Left lung (tissue), 10 donors: ENCODE measurements around the gene NCKAP5L. TPM values are rescaled to one million over a fixed set of nuclear protein-coding genes. Genes with fewer than 3 reads are reported as not detected.

ENCODE experiments used
- ATAC-seq: fragments of 200-7000 bp; cut with Tn5 transposase; one replicate; pipeline ENCODE4 v1.9.1; 2020; ENCODE audit warnings: moderate library complexity
- DNase-seq, 4 donors: peaks; one replicate each; pipeline ENCODE4 v3.0.0-alpha.2; 2013 to 2020
- H3K27ac ChIP-seq, 2 donors: fragments of 200-600 bp; sonication (generic) in 1 of 2; one replicate each; pipeline versions ENCODE4 v1.5.0 to v1.8.0; 2020 to 2021
- H3K27me3 ChIP-seq, 2 donors: fragments of 200-600 bp; sonication (generic) in 1 of 2; one replicate each; pipeline versions ENCODE4 v1.5.0 to v1.8.0; 2020 to 2021
- H3K36me3 ChIP-seq, 2 donors: fragments of 200-600 bp; sonication (generic) in 1 of 2; one replicate each; pipeline versions ENCODE4 v1.5.0 to v1.8.0; 2020 to 2021
- H3K4me1 ChIP-seq, 2 donors: fragments of 200-600 bp; one replicate each; pipeline ENCODE4 v1.8.0; 2021
- H3K4me3 ChIP-seq, 2 donors: fragments of 200-600 bp; sonication (generic) in 1 of 2; one replicate each; pipeline versions ENCODE4 v1.5.0 to v1.8.0; 2020 to 2021; ENCODE audit warnings: mild to moderate bottlenecking in 1 of 2
- H3K9me3 ChIP-seq, 2 donors: fragments of 200-600 bp; sonication (generic) in 1 of 2; one replicate each; pipeline versions ENCODE4 v1.5.0 to v1.8.0; 2020 to 2021
- intact Hi-C, 2 donors: fragments of 100-400 bp; cut with DNase I; formaldehyde crosslinking; loops; one replicate each; pipeline versions ENCODE4 v1.11.2 to v1.14.2; 2022
- polyA plus RNA-seq, 6 donors: library from polyadenylated mRNA; unstranded; fragments of 120-200 nt; gene quantifications; one replicate each; pipeline ENCODE4 v1.2.1, GENCODE V29; 2013; ENCODE audit not compliant: insufficient read length in 6 of 6
- total RNA-seq, 2 donors: library from RNA; stranded (reverse); fragmentation: NEBNext Ultra II Directional; extraction: Animal tissue kit (Norgen Biotek cat#: 25700); gene quantifications; one replicate each; pipeline ENCODE4 v1.2.1, GENCODE V29; 2021
- TF ChIP-seq, protein P1 (sequence below), 2 donors: fragments of 200-600 bp; sonication (generic) in 1 of 2; IDR thresholded peaks; one replicate each; pipeline versions ENCODE4 v1.5.0 to v1.8.0; 2021; ENCODE audit warnings: antibody characterized with exemption in 2 of 2
- donor health status: DM: no; HTN: yes; CAD: no.
- donor health status: DM: no; HTN: no; CAD: no.

NCKAP5L gene
- total and polyA plus RNA-seq, 8 donors, result 16.4 to 29.9 (median 21.9) TPM

DNA sequence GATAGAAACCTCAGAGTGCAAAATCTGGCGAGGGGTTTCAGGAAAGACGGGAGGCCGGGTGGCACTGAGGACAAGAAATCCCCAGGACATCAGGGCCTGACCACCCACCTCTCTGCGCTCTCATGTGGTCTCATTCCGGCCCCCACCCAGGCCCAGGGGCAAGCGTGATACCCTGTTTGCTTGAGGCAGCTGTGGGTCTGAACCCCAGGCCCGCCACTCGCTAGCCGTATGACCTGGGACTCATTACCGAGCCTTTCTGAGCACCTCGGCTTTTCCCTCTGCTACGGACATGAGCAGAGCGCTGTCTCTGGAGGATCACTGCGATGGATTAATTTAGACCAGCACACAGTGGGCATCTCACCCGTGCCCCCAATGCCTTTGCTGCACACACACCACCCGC, 40.2 kb upstream of the NCKAP5L start:
- Histone ChIP-seq H3K27ac (no peak overlapping the region), H3K4me1 (peaks cover 20 to 29% of the 10 kb centered on the region in 2 donors), H3K4me3 (no peak overlapping the region), H3K27me3 (no peaks in the 10 kb centered on the region), H3K9me3 (no peaks in the 10 kb centered on the region), H3K36me3 (no peaks in the 10 kb centered on the region)
- TF ChIP-seq, protein P1, sequence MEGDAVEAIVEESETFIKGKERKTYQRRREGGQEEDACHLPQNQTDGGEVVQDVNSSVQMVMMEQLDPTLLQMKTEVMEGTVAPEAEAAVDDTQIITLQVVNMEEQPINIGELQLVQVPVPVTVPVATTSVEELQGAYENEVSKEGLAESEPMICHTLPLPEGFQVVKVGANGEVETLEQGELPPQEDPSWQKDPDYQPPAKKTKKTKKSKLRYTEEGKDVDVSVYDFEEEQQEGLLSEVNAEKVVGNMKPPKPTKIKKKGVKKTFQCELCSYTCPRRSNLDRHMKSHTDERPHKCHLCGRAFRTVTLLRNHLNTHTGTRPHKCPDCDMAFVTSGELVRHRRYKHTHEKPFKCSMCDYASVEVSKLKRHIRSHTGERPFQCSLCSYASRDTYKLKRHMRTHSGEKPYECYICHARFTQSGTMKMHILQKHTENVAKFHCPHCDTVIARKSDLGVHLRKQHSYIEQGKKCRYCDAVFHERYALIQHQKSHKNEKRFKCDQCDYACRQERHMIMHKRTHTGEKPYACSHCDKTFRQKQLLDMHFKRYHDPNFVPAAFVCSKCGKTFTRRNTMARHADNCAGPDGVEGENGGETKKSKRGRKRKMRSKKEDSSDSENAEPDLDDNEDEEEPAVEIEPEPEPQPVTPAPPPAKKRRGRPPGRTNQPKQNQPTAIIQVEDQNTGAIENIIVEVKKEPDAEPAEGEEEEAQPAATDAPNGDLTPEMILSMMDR (IDR thresholded peaks at IDR 0.05), result no peak
- DNase-seq (peak in 1 of 4 donors; percentile 61), ATAC-seq (no peak)
- intact Hi-C loops, result loop anchor here in 1 of 2 donors (10.0 kb wide), 1 partner anchor 76 kb away; no protein-coding TSS in a partner anchor

DNA sequence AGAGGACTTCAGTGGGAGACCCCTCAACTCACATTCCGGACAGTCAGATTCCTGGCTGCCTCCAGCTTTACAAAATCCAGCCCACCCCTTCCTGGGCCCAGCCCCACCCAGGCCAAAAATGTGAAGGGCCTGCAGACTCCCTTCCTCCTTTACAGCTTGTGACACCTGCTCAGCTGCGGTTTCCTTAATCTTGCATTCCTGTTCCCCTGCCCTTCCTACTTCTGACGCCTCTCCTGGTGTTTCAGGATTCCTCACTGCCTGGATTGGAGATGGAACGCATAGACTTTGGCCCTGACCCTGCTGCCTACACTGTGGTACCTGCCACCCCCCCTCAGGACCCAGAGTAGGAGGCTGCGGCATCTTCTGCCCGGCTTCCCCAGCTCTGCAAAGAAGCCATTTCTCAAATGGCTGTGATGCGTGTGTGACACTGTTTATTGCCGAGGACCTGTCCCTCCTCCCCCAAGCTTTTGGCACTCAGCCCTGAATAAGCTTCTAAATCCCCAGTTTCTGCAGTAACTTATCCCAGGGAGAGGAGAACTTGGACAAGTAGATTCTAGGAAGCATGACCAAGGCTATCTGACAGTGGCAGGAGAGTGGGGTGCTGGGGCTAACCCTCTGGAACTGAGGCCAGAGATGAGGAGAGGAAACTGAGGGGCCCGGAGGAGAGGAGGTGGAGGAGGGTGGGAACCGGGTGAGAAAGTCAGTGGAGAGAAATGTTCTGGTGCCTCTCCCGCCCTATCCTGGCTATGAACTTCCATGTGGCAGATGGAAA, 39.5 kb upstream of the NCKAP5L start:
- intact Hi-C loops, result loop anchor here in 1 of 2 donors (10.0 kb wide), 1 partner anchor 77 kb away; no protein-coding TSS in a partner anchor
- Histone ChIP-seq H3K9me3 (no peaks in the 10 kb centered on the region), H3K4me3 (no peak overlapping the region), H3K27me3 (no peaks in the 10 kb centered on the region), H3K27ac (peak overlapping the region in 1 of 2 donors; percentile 28), H3K36me3 (no peaks in the 10 kb centered on the region), H3K4me1 (peaks cover 20 to 29% of the 10 kb centered on the region in 2 donors)
- DNase-seq (peak in 1 of 4 donors; percentile 43), ATAC-seq (peak; percentile 67)
- TF ChIP-seq, protein P1 (IDR thresholded peaks at IDR 0.05), result no peak

GRCh38 chr12:49866859-49867569, 38.8 kb upstream of the NCKAP5L start:
- ATAC-seq, result peak; percentile 84
- Histone ChIP-seq H3K27ac (peak overlapping the region in 1 of 2 donors; percentile 28), H3K4me3 (no peak overlapping the region), H3K4me1 (peaks cover 20 to 29% of the 10 kb centered on the region in 2 donors), H3K36me3 (no peaks in the 10 kb centered on the region), H3K27me3 (no peaks in the 10 kb centered on the region), H3K9me3 (no peaks in the 10 kb centered on the region)
- intact Hi-C loops, result loop anchor here in 1 of 2 donors (10.0 kb wide), 1 partner anchor 78 kb away; no protein-coding TSS in a partner anchor
- peak; percentile 55 to 88 (median 75) for DNase-seq
- TF ChIP-seq, protein P1 (IDR thresholded peaks at IDR 0.05), result peak; percentile 96 to 97

DNA sequence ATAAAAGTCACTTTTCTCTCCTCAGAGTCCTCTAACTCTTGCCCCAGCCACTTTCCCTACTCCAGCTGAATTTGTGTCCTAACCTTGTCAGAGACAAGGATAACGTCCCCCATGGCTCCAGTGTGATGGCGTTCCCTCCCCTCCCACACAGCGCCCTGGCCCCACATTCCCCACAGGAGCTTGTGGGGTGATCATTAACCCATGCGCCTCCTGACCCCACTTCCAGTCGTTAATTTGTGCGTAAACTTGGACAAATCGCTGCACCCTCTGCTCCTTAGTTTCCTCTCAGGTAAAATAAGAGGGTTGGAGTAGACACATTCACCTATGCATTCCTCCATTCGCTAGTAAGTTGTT, 37.5 kb upstream of the NCKAP5L start:
- peaks cover 20 to 29% of the 10 kb centered on the region in 2 donors for H3K4me1 ChIP-seq
- DNase-seq (no peak), ATAC-seq (no peak)
- H3K27ac ChIP-seq, result no peak overlapping the region
- no peaks in the 10 kb centered on the region for H3K36me3 ChIP-seq
- H3K9me3 ChIP-seq, result no peaks in the 10 kb centered on the region
- intact Hi-C loops, result loop anchor here in 1 of 2 donors (10.0 kb wide), 1 partner anchor 79 kb away; no protein-coding TSS in a partner anchor
- H3K4me3 ChIP-seq, result no peak overlapping the region
- no peaks in the 10 kb centered on the region for H3K27me3 ChIP-seq
- TF ChIP-seq, protein P1 (IDR thresholded peaks at IDR 0.05), result no peak
